Body of pancreas (tissue), 4 donors: ENCODE results near the gene CLPTM1L. TPM values are rescaled to one million over a fixed set of nuclear protein-coding genes. Genes with fewer than 3 reads are reported as not detected.

Source experiments
- ATAC-seq: fragments of 150-250 bp; one replicate; pipeline ENCODE4 v1.9.1; 2016
- DNase-seq, 4 donors: peaks; one replicate each; pipeline ENCODE4 v3.0.0-alpha.2; 2019
- H3K27ac ChIP-seq, 4 donors: fragments of 200-600 bp; sonication (generic); 1 replicate in 3 of 4; 2 replicates in 1 of 4; pipeline versions ENCODE4 v1.5.1 to v1.6.1; 2016 to 2019; ENCODE audit warnings: mild to moderate bottlenecking in 1 of 4, mixed read lengths in 1 of 4, moderate library complexity in 1 of 4
- H3K27me3 ChIP-seq, 2 donors: fragments of 200-600 bp; sonication (generic); one replicate each; pipeline ENCODE4 v1.6.0; 2016; ENCODE audit warnings: mild to moderate bottlenecking in 1 of 2
- H3K36me3 ChIP-seq, 2 donors: fragments of 200-600 bp; sonication (generic); replicated peaks in 1 of 2; 2 replicates each; pipeline ENCODE4 v1.5.1; 2016; ENCODE audit warnings: low read depth in 2 of 2; ENCODE audit not compliant: insufficient read depth in 1 of 2
- H3K4me1 ChIP-seq: fragments of 200-600 bp; sonication (generic); one replicate; pipeline ENCODE4 v1.6.0; 2016
- H3K4me3 ChIP-seq, 2 donors: fragments of 200-600 bp; sonication (generic); 1 replicate in 1 of 2; 2 replicates in 1 of 2; pipeline ENCODE4 v1.5.1; 2016 to 2019
- H3K9me3 ChIP-seq, 3 donors: fragments of 200-600 bp; sonication (generic); 1 replicate in 2 of 3; 2 replicates in 1 of 3; pipeline ENCODE4 v1.5.1; 2016
- POLR2A ChIP-seq, 3 donors: fragments of 450-650 bp; IDR thresholded peaks; one replicate each; pipeline ENCODE4 v1.6.1; 2016; ENCODE audit warnings: antibody characterized with exemption in 3 of 3, mild to moderate bottlenecking in 2 of 3
- WGBS, 2 donors: methylation state at CpG; one replicate each; pipeline ENCODE4 v1.1.5; 2017; 5-methylcytosine and 5-hydroxymethylcytosine counted together
- intact Hi-C: fragments of 100-400 bp; cut with DNase I; formaldehyde crosslinking; loops from one replicate; pipeline ENCODE4 v1.15.1; 2023
- total RNA-seq, 2 donors: library from RNA; depleted of rRNA; stranded (reverse); fragments of >200 nt; gene quantifications; one replicate each; pipeline ENCODE4 v1.1.0, GENCODE V29; 2016
- TF ChIP-seq, protein P1 (sequence below), 7 experiments: fragments of 450-650 bp in 4 of 7; fragments of 200-600 bp in 3 of 7; sonication (generic) in 3 of 7; IDR thresholded peaks; one replicate each; pipeline ENCODE4 v1.5.1; 2016 to 2019; ENCODE audit warnings: antibody characterized with exemption in 7 of 7

CLPTM1L gene
- total RNA-seq, 2 donors from 2014 or later = 91.3 to 109 TPM

DNA sequence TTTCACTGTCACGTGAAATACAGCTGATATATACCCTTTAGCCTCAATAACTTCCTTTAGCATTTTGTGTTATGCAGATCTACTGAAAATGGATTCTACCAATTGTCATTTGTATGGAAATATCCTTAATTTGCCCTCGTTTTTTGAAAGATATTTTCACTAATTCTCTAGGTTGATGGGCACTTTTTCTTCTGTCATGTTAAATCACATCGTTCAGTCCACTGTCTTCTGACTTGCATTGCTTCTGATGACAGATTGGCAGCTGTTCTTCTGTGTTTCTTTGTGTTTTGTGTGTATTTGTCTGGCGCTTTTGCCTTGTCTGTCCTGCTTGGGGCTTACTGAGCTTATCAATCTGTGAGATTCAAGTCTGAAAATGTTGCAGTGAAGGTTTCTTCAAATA lies 9.7 kb upstream of the CLPTM1L start:
- intact Hi-C loops = no loop called here
- TF ChIP-seq, protein P1, sequence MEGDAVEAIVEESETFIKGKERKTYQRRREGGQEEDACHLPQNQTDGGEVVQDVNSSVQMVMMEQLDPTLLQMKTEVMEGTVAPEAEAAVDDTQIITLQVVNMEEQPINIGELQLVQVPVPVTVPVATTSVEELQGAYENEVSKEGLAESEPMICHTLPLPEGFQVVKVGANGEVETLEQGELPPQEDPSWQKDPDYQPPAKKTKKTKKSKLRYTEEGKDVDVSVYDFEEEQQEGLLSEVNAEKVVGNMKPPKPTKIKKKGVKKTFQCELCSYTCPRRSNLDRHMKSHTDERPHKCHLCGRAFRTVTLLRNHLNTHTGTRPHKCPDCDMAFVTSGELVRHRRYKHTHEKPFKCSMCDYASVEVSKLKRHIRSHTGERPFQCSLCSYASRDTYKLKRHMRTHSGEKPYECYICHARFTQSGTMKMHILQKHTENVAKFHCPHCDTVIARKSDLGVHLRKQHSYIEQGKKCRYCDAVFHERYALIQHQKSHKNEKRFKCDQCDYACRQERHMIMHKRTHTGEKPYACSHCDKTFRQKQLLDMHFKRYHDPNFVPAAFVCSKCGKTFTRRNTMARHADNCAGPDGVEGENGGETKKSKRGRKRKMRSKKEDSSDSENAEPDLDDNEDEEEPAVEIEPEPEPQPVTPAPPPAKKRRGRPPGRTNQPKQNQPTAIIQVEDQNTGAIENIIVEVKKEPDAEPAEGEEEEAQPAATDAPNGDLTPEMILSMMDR (IDR thresholded peaks at IDR 0.05) = no peak
- no peak for TF ChIP-seq POLR2A (IDR thresholded peaks at IDR 0.05)
- Histone ChIP-seq H3K4me3 (no peak overlapping the region), H3K27me3 (no peaks in the 10 kb centered on the region), H3K36me3 (no peaks in the 10 kb centered on the region), H3K9me3 (no peaks in the 10 kb centered on the region), H3K27ac (no peak overlapping the region), H3K4me1 (no peaks in the 10 kb centered on the region)
- DNase-seq = no peak
- ATAC-seq = no peak
- 32 to 38% methylated on average over 4 of the region's 4 CpGs for WGBS, 2 donors

DNA sequence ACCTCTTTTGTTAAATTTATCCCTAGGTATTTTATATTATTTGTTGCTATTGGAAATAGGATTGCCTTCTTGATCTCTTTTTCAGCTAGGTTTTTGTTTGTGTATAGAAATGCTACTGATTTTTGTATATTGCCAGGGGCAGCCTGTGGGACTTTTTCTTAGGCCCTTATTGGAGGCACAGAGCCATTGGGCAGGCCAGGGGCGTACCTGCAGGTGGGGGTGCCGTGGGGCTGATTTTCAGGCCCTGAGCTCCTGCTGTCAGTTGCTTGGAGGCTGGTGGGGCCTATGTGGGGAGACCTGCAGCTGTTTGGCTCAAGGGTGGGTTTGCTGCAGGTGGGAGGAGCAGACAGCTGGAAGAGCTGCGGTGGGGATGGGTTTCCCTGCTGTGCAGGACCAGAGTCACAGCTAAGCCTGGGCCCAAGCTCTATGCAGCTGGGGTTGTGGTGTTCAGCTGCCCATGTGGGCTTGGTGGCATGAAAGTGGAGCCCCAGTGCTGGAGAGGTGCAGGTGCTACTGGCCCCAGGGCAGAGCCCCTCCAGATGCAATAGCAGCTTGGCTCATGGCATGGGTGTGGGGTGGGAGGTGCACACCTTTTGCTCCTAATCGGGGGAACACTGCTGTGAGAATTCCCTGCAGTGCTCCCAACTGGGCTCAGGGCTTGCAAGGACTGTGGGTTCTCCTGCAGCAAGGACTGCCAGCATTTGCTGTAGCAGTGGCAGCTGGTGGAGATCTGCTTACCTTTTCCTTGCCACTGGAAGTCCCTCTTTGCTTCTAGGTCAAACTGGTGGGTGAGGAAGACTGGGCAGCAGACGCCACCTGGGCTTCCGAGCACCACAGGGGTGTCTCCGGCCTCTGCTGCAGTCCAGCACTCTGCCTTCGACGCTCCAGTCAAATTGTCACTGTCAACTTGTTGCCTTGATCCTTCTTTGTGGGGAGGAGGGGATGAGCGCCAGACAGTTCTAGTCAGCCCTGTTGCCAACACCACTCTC lies 7.6 kb upstream of the CLPTM1L start:
- WGBS, 2 donors = 66 to 73% methylated on average over 6 to 10 of the region's 10 CpGs
- H3K4me3 ChIP-seq = no peak overlapping the region

DNA sequence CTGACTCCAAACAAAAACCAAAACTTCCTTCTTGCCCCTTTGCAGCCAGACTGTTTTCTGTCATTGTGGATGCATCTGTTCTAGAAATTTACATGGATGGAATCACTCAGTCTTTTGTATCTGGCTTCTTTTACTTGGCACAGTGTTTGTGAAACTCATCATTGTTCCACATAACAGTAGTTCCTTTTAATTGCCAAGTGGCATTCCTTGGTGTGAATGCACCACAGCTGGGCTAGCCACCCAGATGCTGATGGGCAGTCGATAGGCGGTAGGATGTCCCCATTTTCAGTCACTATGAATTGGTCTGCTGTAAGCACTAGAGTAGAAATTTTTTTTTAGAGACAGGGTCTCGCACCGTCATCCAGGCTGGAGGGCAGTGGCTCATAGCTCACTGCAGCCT lies 6.3 kb upstream of the CLPTM1L start:
- intact Hi-C loops = no loop called here
- Histone ChIP-seq H3K4me1 (peaks cover 2% of the 10 kb centered on the region), H3K27me3 (no peaks in the 10 kb centered on the region), H3K27ac (no peak overlapping the region), H3K9me3 (no peaks in the 10 kb centered on the region), H3K36me3 (no peaks in the 10 kb centered on the region), H3K4me3 (no peak overlapping the region)
- DNase-seq (no peak), ATAC-seq (no peak)
- WGBS, 2 donors = 71 to 82% methylated on average over 4 of the region's 4 CpGs
- TF ChIP-seq, protein P1 (IDR thresholded peaks at IDR 0.05) = no peak
- TF ChIP-seq POLR2A (IDR thresholded peaks at IDR 0.05) = no peak

More for the DNA sequence above, 7.6 kb upstream of the CLPTM1L start:
- Histone ChIP-seq H3K36me3 (no peaks in the 10 kb centered on the region), H3K27ac (no peak overlapping the region), H3K4me1 (no peaks in the 10 kb centered on the region), H3K9me3 (no peaks in the 10 kb centered on the region), H3K27me3 (no peaks in the 10 kb centered on the region)
- TF ChIP-seq POLR2A (IDR thresholded peaks at IDR 0.05) = no peak
- TF ChIP-seq, protein P1 (IDR thresholded peaks at IDR 0.05) = no peak
- ATAC-seq (no peak), DNase-seq (no peak)
- intact Hi-C loops = no loop called here

DNA sequence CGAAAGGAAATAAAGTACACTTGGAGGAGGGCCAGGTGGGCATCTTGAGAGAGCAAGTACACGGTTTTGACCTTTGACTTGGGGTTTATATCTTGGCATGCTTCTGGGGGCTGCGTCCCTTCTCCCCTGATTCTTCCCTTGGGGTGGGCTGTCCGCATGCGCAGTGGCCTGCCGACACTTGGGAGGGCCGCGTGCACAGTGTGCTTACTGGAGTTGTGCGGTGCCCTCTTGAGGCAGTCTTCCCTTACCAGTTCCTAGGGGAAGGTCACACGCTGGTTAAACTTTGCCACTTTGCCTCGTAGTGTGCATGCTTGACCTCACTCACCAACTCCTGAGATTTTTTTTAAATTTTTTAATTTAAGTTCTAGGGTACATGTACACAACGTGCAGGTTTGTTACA lies 4.3 kb upstream of the CLPTM1L start:
- intact Hi-C loops = no loop called here
- Histone ChIP-seq H3K27me3 (no peaks in the 10 kb centered on the region), H3K9me3 (no peaks in the 10 kb centered on the region), H3K36me3 (no peaks in the 10 kb centered on the region), H3K4me1 (peaks cover 10% of the 10 kb centered on the region), H3K27ac (no peak overlapping the region), H3K4me3 (no peak overlapping the region)
- DNase-seq (no peak), ATAC-seq (no peak)
- TF ChIP-seq POLR2A (IDR thresholded peaks at IDR 0.05) = no peak
- TF ChIP-seq, protein P1 (IDR thresholded peaks at IDR 0.05) = no peak
- 9 to 27% methylated on average over 11 to 12 of the region's 12 CpGs for WGBS, 2 donors

DNA sequence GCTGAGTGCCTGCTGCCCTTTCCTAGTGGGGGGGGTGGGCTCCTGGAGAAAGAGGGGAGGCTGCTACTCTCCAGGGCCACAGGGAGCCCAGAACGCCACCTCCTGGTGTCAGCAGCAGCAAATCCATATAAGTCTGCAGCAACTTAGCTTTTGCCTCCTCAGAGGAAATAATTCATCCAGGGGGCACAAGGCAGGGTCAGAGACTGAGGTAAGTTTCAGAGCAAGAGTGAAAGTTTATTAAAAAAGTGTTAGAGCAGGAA lies 4.0 kb upstream of the CLPTM1L start:
- Histone ChIP-seq H3K27me3 (no peaks in the 10 kb centered on the region), H3K4me3 (no peak overlapping the region), H3K4me1 (peaks cover 13% of the 10 kb centered on the region), H3K27ac (no peak overlapping the region), H3K36me3 (no peaks in the 10 kb centered on the region), H3K9me3 (no peaks in the 10 kb centered on the region)
- no peak for TF ChIP-seq POLR2A (IDR thresholded peaks at IDR 0.05)
- TF ChIP-seq, protein P1 (IDR thresholded peaks at IDR 0.05) = no peak
- WGBS, 2 donors = 67 to 70% methylated on average over 1 of the region's 1 CpG
- DNase-seq (no peak), ATAC-seq (no peak)
- intact Hi-C loops = no loop called here
